Lower lobe of right lung (tissue), 2 donors: ENCODE measurements around the gene PPP1R14C. TPM values are rescaled to one million over a fixed set of nuclear protein-coding genes. Genes with fewer than 3 reads are reported as not detected.

Experiments
- ATAC-seq, 2 donors: fragments of 200-7000 bp; cut with Tn5 transposase; one replicate each; pipeline ENCODE4 v1.9.1; 2020 to 2022; ENCODE audit warnings: mild to moderate bottlenecking in 2 of 2, moderate library complexity in 2 of 2
- DNase-seq: peaks from one replicate; pipeline ENCODE4 v3.0.0-alpha.2; 2020
- H3K27ac ChIP-seq: fragments of 200-600 bp; one replicate; pipeline ENCODE4 v1.8.0; 2022
- H3K27me3 ChIP-seq: fragments of 200-600 bp; one replicate; pipeline ENCODE4 v1.8.0; 2022; ENCODE audit warnings: low read depth
- H3K36me3 ChIP-seq: fragments of 200-600 bp; one replicate; pipeline ENCODE4 v1.8.0; 2022; ENCODE audit warnings: mild to moderate bottlenecking
- H3K4me1 ChIP-seq: fragments of 200-600 bp; one replicate; pipeline ENCODE4 v1.8.0; 2022
- H3K4me3 ChIP-seq: fragments of 200-600 bp; one replicate; pipeline ENCODE4 v1.8.0; 2022; ENCODE audit warnings: mild to moderate bottlenecking
- H3K9me3 ChIP-seq: fragments of 200-600 bp; one replicate; pipeline ENCODE4 v1.8.0; 2022
- intact Hi-C: fragments of 100-400 bp; cut with DNase I; formaldehyde crosslinking; loops from one replicate; pipeline ENCODE4 v1.11.0; 2022
- total RNA-seq: library from RNA; stranded (reverse); fragmentation: NEBNext Ultra II Directional; extraction: Animal tissue kit (Norgen Biotek cat#: 25700); gene quantifications from one replicate; pipeline ENCODE4 v1.2.1, GENCODE V29; 2021
- TF ChIP-seq, protein P1 (sequence below): fragments of 200-600 bp; IDR thresholded peaks from one replicate; pipeline ENCODE4 v1.8.0; 2022; ENCODE audit warnings: antibody characterized with exemption, mild to moderate bottlenecking
- donor health status: DM: no; HTN: yes; CAD: no; lungs with severe emphysema.

PPP1R14C gene
- total RNA-seq, 1 donor from 2014 or later = 15.4 TPM

DNA sequence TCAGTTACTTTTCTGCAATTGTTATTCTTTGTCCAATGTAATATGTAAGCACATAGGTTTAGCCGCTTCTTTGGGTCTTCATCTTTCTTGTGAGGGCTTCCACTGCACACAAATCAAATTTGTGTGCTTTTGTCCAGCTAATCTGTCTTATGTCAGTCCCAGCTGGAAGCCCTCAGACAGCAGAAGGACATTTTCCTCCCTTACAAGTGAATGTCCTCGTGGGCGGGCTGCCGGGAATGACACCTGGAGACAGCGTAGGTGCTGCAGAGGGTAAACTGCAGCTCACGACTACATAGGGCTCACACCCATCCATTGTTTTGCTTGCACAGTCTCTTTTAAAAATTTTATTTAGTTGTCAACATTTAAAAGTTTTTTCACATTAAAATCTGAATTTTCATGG is 24.6 kb upstream of the PPP1R14C start:
- no peaks in the 10 kb centered on the region for H3K9me3 ChIP-seq
- no peak overlapping the region for H3K27ac ChIP-seq
- H3K36me3 ChIP-seq = no peaks in the 10 kb centered on the region
- H3K27me3 ChIP-seq = no peaks in the 10 kb centered on the region
- TF ChIP-seq, protein P1, sequence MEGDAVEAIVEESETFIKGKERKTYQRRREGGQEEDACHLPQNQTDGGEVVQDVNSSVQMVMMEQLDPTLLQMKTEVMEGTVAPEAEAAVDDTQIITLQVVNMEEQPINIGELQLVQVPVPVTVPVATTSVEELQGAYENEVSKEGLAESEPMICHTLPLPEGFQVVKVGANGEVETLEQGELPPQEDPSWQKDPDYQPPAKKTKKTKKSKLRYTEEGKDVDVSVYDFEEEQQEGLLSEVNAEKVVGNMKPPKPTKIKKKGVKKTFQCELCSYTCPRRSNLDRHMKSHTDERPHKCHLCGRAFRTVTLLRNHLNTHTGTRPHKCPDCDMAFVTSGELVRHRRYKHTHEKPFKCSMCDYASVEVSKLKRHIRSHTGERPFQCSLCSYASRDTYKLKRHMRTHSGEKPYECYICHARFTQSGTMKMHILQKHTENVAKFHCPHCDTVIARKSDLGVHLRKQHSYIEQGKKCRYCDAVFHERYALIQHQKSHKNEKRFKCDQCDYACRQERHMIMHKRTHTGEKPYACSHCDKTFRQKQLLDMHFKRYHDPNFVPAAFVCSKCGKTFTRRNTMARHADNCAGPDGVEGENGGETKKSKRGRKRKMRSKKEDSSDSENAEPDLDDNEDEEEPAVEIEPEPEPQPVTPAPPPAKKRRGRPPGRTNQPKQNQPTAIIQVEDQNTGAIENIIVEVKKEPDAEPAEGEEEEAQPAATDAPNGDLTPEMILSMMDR = no peak
- H3K4me1 ChIP-seq = peaks cover 11% of the 10 kb centered on the region
- DNase-seq (no peak), ATAC-seq (no peak)
- no peak overlapping the region for H3K4me3 ChIP-seq
- intact Hi-C loops = no loop called here

DNA sequence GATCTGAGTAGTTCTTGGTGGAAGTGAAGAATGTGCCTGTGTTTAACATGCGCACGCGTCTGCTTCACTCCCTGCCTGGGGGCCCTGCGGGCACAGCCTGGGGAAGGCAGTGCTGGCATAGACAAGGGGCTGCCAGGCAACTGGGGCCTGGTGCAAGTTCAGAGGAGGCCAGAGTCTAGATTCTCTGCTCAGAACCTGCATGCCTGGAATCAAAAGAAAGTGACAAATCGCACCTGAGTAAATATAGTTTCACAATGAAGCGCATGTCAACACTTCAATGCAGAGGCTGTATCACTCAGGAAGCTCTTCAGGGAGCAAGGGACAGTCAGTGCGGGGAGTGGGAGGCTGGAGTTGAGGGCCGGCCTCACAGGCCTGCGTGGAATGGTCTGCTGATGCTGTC is 24.2 kb upstream of the PPP1R14C start:
- ATAC-seq (peak; percentile 57 to 69), DNase-seq (no peak)
- Histone ChIP-seq H3K36me3 (no peaks in the 10 kb centered on the region), H3K27me3 (no peaks in the 10 kb centered on the region), H3K4me1 (peaks cover 11% of the 10 kb centered on the region), H3K9me3 (no peaks in the 10 kb centered on the region), H3K27ac (no peak overlapping the region), H3K4me3 (no peak overlapping the region)
- TF ChIP-seq, protein P1 = no peak
- intact Hi-C loops = no loop called here

DNA sequence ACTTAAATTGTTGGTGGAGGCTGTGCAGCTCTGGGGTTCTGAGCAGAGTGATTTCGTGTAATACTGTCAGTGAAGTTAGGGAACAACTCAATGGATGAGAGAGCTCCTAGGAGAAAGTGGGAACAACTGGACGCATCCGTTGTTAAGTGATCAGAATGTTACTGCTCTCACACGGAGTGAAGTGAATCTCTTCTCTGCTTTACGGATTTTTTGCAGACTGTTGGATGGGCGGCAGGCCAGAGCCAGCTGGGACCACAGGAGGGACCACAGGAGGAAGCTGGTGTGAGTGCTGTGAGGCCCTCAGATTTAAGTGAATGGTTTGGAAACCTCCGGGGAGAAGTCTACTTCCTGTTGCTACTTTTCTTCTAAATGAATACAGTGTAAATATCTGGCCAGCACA is 23.7 kb upstream of the PPP1R14C start:
- H3K27ac ChIP-seq = peak overlapping the region; percentile 18
- H3K4me3 ChIP-seq = no peak overlapping the region
- DNase-seq = no peak
- H3K4me1 ChIP-seq = peaks cover 11% of the 10 kb centered on the region
- H3K27me3 ChIP-seq = no peaks in the 10 kb centered on the region
- TF ChIP-seq, protein P1 = no peak
- H3K9me3 ChIP-seq = no peaks in the 10 kb centered on the region
- ATAC-seq = peak; percentile 7 to 22
- intact Hi-C loops = no loop called here
- no peaks in the 10 kb centered on the region for H3K36me3 ChIP-seq

DNA sequence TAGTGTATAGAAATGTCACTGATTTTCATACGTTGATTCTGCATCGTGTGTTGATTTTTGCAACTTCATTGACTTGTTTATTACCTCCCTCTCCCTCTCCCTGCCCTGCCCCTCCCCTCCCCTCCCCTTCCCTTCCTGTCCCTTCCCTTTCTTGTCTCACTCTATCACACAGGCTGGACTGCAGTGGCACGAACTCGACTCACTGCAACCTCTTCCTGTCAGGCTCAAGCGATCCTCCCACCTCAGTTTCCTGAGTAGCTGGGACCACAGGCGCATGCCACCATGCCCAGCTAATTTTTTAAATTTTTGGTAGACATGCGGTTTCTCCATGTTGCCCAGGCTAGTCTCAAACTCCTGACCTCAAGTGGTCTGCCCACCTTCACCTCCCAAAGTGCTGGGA is 19.2 kb upstream of the PPP1R14C start:
- Histone ChIP-seq H3K27ac (no peak overlapping the region), H3K27me3 (no peaks in the 10 kb centered on the region), H3K4me3 (no peak overlapping the region), H3K4me1 (peaks cover 9% of the 10 kb centered on the region), H3K36me3 (no peaks in the 10 kb centered on the region), H3K9me3 (no peaks in the 10 kb centered on the region)
- TF ChIP-seq, protein P1 = no peak
- intact Hi-C loops = no loop called here
- ATAC-seq (no peak), DNase-seq (no peak)

DNA sequence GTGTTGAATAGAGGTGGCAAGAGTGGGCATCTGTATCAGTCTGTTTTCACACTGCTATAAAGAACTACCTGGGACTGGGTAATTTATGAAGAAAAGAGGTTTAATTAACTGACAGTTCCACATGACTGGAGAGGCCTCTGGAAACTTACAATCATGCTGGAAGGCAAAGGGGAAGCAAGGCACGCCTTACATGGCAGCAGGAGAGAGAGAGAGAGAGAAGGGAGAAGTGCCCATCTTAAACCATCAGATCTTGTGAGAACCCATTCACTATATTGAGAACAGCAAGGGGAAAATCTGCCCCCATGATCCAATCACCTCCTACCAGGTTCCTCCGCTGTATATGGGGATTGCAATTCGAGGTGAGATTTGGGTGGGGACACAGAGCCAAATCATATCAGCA is 18.6 kb upstream of the PPP1R14C start:
- DNase-seq (no peak), ATAC-seq (no peak)
- Histone ChIP-seq H3K27me3 (no peaks in the 10 kb centered on the region), H3K4me1 (peaks cover 3% of the 10 kb centered on the region), H3K4me3 (no peak overlapping the region), H3K27ac (no peak overlapping the region), H3K36me3 (no peaks in the 10 kb centered on the region), H3K9me3 (no peaks in the 10 kb centered on the region)
- intact Hi-C loops = no loop called here
- TF ChIP-seq, protein P1 = no peak
